DND-41 (cell line): ENCODE data around the gene WDR88.

Experiments
- EZH2 ChIP-seq: IDR thresholded peaks from 3 replicates; pipeline ENCODE4 v1.6.1; 2012; ENCODE audit warnings: borderline replicate concordance, low read depth, mild to moderate bottlenecking, moderate library complexity, low read length, inconsistent platforms; ENCODE audit not compliant: severe bottlenecking
- TF ChIP-seq, protein P1 (sequence below): IDR thresholded peaks from 2 replicates; pipeline ENCODE4 v1.5.1; 2012; ENCODE audit warnings: borderline replicate concordance, low read length, moderate library complexity, mild to moderate bottlenecking; ENCODE audit not compliant: poor library complexity, severe bottlenecking; ENCODE audit errors: extremely low read depth

DNA sequence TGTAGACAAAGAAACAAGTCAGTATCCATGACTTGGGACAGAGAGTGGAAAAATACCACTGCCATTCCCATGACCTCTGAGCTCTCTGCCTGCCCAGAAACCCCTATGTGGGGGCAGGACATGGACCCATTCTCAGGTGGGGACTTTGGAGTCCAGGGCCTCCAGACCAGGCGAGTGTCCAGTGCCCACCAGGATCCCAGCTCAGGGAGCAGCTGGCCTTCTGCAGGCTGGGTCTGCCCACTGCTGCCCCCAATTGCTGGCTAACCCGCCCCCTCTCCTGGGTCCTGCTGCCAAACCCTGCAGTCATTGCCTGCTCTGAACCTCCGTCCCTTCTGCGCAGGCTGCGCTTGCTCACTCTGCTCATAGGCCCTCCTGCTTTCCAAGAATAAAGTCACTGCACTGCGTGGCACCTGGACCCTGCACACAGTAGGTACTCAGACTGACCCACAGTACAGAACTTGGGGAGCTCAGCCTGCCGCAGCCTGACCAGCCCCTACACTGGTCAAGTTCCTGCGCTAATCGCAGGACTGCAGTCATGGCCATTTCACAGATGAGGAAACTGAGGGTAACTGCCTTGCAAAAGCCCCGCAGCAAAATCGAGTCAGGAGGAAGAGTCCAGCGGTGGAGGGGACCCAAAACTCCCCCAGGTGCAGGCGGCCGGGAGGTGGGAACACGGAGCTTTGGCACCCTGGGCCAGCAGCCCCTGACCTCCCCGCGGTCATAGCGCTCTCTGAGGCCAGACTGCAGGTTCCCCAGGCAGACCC, 93.0 kb downstream of the WDR88 start:
- TF ChIP-seq, protein P1, sequence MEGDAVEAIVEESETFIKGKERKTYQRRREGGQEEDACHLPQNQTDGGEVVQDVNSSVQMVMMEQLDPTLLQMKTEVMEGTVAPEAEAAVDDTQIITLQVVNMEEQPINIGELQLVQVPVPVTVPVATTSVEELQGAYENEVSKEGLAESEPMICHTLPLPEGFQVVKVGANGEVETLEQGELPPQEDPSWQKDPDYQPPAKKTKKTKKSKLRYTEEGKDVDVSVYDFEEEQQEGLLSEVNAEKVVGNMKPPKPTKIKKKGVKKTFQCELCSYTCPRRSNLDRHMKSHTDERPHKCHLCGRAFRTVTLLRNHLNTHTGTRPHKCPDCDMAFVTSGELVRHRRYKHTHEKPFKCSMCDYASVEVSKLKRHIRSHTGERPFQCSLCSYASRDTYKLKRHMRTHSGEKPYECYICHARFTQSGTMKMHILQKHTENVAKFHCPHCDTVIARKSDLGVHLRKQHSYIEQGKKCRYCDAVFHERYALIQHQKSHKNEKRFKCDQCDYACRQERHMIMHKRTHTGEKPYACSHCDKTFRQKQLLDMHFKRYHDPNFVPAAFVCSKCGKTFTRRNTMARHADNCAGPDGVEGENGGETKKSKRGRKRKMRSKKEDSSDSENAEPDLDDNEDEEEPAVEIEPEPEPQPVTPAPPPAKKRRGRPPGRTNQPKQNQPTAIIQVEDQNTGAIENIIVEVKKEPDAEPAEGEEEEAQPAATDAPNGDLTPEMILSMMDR = no peak
- no peak for TF ChIP-seq EZH2
